Liver (tissue), 3 donors: ENCODE measurements around the gene ZBTB47.

ENCODE experiments used
- GABPA ChIP-seq, 2 donors: IDR thresholded peaks in 1 of 2; conservative IDR thresholded peaks in 1 of 2; 2 replicates each; pipeline ENCODE4 v1.6.1; 2016; ENCODE audit warnings: antibody characterized with exemption in 2 of 2, mild to moderate bottlenecking in 1 of 2, moderate library complexity in 1 of 2
- HNF4A ChIP-seq, 2 donors: conservative IDR thresholded peaks; 2 replicates each; pipeline ENCODE4 v1.6.1; 2016; ENCODE audit warnings: antibody characterized with exemption in 2 of 2, mild to moderate bottlenecking in 2 of 2
- HNF4G ChIP-seq: IDR thresholded peaks from 2 replicates; pipeline ENCODE4 v1.6.1; 2016; ENCODE audit warnings: antibody characterized with exemption
- JUND ChIP-seq, 2 donors: IDR thresholded peaks; 2 replicates each; pipeline ENCODE4 v1.6.1; 2016; ENCODE audit warnings: antibody characterized with exemption in 2 of 2
- RAD21 ChIP-seq, 2 donors: IDR thresholded peaks; 2 replicates each; pipeline ENCODE4 v1.6.1; 2016; ENCODE audit warnings: antibody characterized with exemption in 2 of 2, mild to moderate bottlenecking in 2 of 2
- SP1 ChIP-seq: IDR thresholded peaks from 2 replicates; pipeline ENCODE4 v1.6.1; 2018; ENCODE audit warnings: antibody characterized with exemption, mild to moderate bottlenecking
- YY1 ChIP-seq: IDR thresholded peaks from 2 replicates; pipeline ENCODE4 v1.6.1; 2016; ENCODE audit warnings: antibody characterized with exemption, mild to moderate bottlenecking
- TF ChIP-seq, protein P1 (sequence below): fragments of 150-350 bp; IDR thresholded peaks from 2 replicates; pipeline ENCODE4 v1.5.1; 2017; ENCODE audit warnings: improper control_type of control experiment, low read depth, low read length; ENCODE audit not compliant: missing input control
- TF ChIP-seq, protein P2 (sequence below): IDR thresholded peaks from 2 replicates; pipeline ENCODE4 v1.6.1; 2016; ENCODE audit warnings: antibody characterized with exemption
- donor health status: healthy.
- donor health status: healthy.

DNA sequence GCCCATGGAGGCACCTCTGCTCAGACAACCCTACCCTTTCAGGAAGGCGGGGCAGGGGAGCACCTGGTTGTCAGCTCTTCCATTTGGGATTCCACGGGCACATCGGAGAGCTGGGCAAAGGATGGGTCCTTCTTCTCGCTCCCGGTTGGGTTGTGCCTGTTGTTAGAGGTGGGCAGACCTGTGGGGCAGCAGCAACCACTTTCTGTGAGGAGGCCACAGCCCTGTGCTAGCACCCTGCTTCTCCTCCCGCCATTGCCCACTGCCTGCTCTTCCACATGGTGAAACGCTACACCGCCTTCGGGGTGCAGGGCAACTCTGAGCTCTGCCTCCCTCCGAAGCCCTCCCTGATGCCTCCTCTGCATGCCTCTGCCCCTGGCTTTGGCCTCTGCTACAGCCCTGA lies 56.1 kb downstream of the ZBTB47 start:
- TF ChIP-seq, protein P1, sequence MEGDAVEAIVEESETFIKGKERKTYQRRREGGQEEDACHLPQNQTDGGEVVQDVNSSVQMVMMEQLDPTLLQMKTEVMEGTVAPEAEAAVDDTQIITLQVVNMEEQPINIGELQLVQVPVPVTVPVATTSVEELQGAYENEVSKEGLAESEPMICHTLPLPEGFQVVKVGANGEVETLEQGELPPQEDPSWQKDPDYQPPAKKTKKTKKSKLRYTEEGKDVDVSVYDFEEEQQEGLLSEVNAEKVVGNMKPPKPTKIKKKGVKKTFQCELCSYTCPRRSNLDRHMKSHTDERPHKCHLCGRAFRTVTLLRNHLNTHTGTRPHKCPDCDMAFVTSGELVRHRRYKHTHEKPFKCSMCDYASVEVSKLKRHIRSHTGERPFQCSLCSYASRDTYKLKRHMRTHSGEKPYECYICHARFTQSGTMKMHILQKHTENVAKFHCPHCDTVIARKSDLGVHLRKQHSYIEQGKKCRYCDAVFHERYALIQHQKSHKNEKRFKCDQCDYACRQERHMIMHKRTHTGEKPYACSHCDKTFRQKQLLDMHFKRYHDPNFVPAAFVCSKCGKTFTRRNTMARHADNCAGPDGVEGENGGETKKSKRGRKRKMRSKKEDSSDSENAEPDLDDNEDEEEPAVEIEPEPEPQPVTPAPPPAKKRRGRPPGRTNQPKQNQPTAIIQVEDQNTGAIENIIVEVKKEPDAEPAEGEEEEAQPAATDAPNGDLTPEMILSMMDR, result no peak
- TF ChIP-seq YY1, result no peak
- no peak for TF ChIP-seq JUND (IDR thresholded peaks at IDR 0.05)
- TF ChIP-seq, protein P2, sequence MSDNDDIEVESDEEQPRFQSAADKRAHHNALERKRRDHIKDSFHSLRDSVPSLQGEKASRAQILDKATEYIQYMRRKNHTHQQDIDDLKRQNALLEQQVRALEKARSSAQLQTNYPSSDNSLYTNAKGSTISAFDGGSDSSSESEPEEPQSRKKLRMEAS, result no peak
- no peak for TF ChIP-seq SP1
- no peak for TF ChIP-seq RAD21 (IDR thresholded peaks at IDR 0.05)
- no peak for TF ChIP-seq HNF4A (conservative IDR thresholded peaks at IDR 0.05)
- TF ChIP-seq HNF4G, result no peak
- TF ChIP-seq GABPA (IDR thresholded peaks at IDR 0.05 in 1 of 2, conservative IDR thresholded peaks at IDR 0.05 in 1 of 2), result no peak
